H1 (cell line): ENCODE results near the gene CLPSL2. TPM values are rescaled to one million over a fixed set of nuclear protein-coding genes. Genes with fewer than 3 reads are reported as not detected.

ENCODE experiments used
- ASH2L ChIP-seq: fragments of 200-600, 300-600 bp; sonication (generic); IDR thresholded peaks from one replicate; pipeline ENCODE4 v1.7.1; 2017; ENCODE audit warnings: low read length
- BCL11A ChIP-seq, 2 experiments: IDR thresholded peaks; one replicate each; pipeline ENCODE4 v1.6.1; 2011; ENCODE audit warnings: low read depth in 2 of 2, low read length in 2 of 2, mild to moderate bottlenecking in 2 of 2
- CREB1 ChIP-seq: IDR thresholded peaks from 2 replicates; pipeline ENCODE4 v1.6.1; 2012; ENCODE audit warnings: inconsistent platforms
- CTBP2 ChIP-seq: IDR thresholded peaks from 2 replicates; pipeline ENCODE4 v1.7.0; 2011; ENCODE audit warnings: borderline replicate concordance, mild to moderate bottlenecking, moderate library complexity, mixed read lengths, low read length; ENCODE audit not compliant: insufficient read depth, insufficient read length
- EP300 ChIP-seq, 2 experiments: IDR thresholded peaks; 1 replicate in 1 of 2; 2 replicates in 1 of 2; pipeline ENCODE4 v1.6.1; 2011 to 2012; ENCODE audit warnings: low read depth in 2 of 2, low read length in 2 of 2, mild to moderate bottlenecking in 2 of 2, borderline replicate concordance in 1 of 2, inconsistent platforms in 1 of 2, moderate library complexity in 1 of 2
- EZH2 ChIP-seq: fragments of 200-600 bp; sonication (generic); IDR thresholded peaks from 2 replicates; pipeline ENCODE4 v1.7.1; 2012; ENCODE audit warnings: low read depth, mild to moderate bottlenecking, moderate library complexity, low read length, inconsistent platforms; ENCODE audit not compliant: severe bottlenecking
- GTF2F1 ChIP-seq: IDR thresholded peaks from 2 replicates; pipeline ENCODE4 v1.6.1; 2012; ENCODE audit warnings: low read depth, low read length, improper control_type of control experiment, borderline replicate concordance
- HDAC2 ChIP-seq, 2 experiments: fragments of 300-600 bp in 1 of 2; sonication (generic) in 1 of 2; IDR thresholded peaks; 2 replicates each; pipeline ENCODE4 v1.6.1; 2011 to 2012; ENCODE audit warnings: low read depth in 2 of 2, low read length in 2 of 2, mild to moderate bottlenecking in 2 of 2, moderate library complexity in 2 of 2, borderline replicate concordance in 1 of 2, inconsistent platforms in 1 of 2
- KDM4A ChIP-seq: IDR thresholded peaks from one replicate; pipeline ENCODE4 v1.7.1; 2012; ENCODE audit warnings: low read depth, mild to moderate bottlenecking, moderate library complexity, low read length, inconsistent platforms; ENCODE audit not compliant: severe bottlenecking
- NRF1 ChIP-seq: IDR thresholded peaks from 2 replicates; pipeline ENCODE4 v1.6.1; 2011; ENCODE audit warnings: mild to moderate bottlenecking, low read depth, low read length, improper control_type of control experiment
- POLR2AphosphoS5 ChIP-seq: IDR thresholded peaks from 2 replicates; pipeline ENCODE4 v1.6.1; 2011; ENCODE audit warnings: low read depth, low read length
- POU5F1 ChIP-seq: IDR thresholded peaks from 2 replicates; pipeline ENCODE4 v1.6.1; 2011; ENCODE audit warnings: low read depth, mild to moderate bottlenecking, low read length, moderate library complexity
- RAD21 ChIP-seq, 2 experiments: IDR thresholded peaks in 1 of 2; conservative IDR thresholded peaks in 1 of 2; 2 replicates each; pipeline ENCODE4 v1.6.1; 2011; ENCODE audit warnings: low read depth in 2 of 2, low read length in 2 of 2, improper control_type of control experiment in 1 of 2, inconsistent platforms in 1 of 2, mild to moderate bottlenecking in 1 of 2, moderate library complexity in 1 of 2
- RFX5 ChIP-seq: IDR thresholded peaks from 2 replicates; pipeline ENCODE4 v1.6.1; 2011; ENCODE audit warnings: low read depth, low read length, improper control_type of control experiment, borderline replicate concordance
- SIRT6 ChIP-seq: IDR thresholded peaks from one replicate; pipeline ENCODE4 v1.7.1; 2012; ENCODE audit warnings: low read length, inconsistent platforms
- TAF1 ChIP-seq: IDR thresholded peaks from 2 replicates; pipeline ENCODE4 v1.6.1; 2011; ENCODE audit warnings: mild to moderate bottlenecking, low read depth, low read length
- TAF7 ChIP-seq: optimal IDR thresholded peaks from 2 replicates; pipeline ENCODE3; 2011; ENCODE audit warnings: low read depth, mild to moderate bottlenecking, inconsistent platforms, low read length, moderate library complexity, borderline replicate concordance
- TCF12 ChIP-seq: IDR thresholded peaks from 2 replicates; pipeline ENCODE4 v1.6.1; 2011; ENCODE audit warnings: low read depth, mild to moderate bottlenecking, low read length
- TEAD4 ChIP-seq: IDR thresholded peaks from 2 replicates; pipeline ENCODE4 v1.6.1; 2012; ENCODE audit warnings: low read depth, low read length, inconsistent platforms, mixed read lengths
- YY1 ChIP-seq: IDR thresholded peaks from 2 replicates; pipeline ENCODE4 v1.6.1; 2011; ENCODE audit warnings: low read depth, mild to moderate bottlenecking, low read length
- polyA plus RNA-seq, 7 experiments: library from polyadenylated mRNA; depleted of rRNA in 3 of 7; stranded (reverse) in 5 of 7; unstranded in 2 of 7; fragments of >200 nt in 5 of 7; fragments of 200-250 nt in 2 of 7; gene quantifications; 1 replicate in 5 of 7; 2 replicates in 1 of 7; 4 replicates in 1 of 7; pipeline versions ENCODE4 v1.2.1 to v1.2.3, GENCODE V29; 2011 to 2013; ENCODE audit warnings: missing spikeins in 2 of 7, mixed read lengths in 2 of 7
- total RNA-seq: library from RNA; stranded (reverse); fragmentation: NEBNext Ultra II Directional; extraction: Animal tissue kit (Norgen Biotek cat#: 25700); gene quantifications from 2 replicates; pipeline ENCODE4 v1.2.1, GENCODE V29; 2021
- TF ChIP-seq, protein P1 (sequence below): IDR thresholded peaks from 2 replicates; pipeline ENCODE4 v1.6.1; 2012; ENCODE audit warnings: inconsistent platforms

The CLPSL2 gene
- total and polyA plus RNA-seq, 2 of the 8 experiments (the other 6 are each of a cell fraction or from before 2014, with no cell fraction given) = 1.4 to 3.4 TPM

GRCh38 chr6:35804996-35805736, 28.8 kb downstream of the CLPSL2 start, which contains the start of gene LHFPL5 (continued):
- TF ChIP-seq, protein P1, sequence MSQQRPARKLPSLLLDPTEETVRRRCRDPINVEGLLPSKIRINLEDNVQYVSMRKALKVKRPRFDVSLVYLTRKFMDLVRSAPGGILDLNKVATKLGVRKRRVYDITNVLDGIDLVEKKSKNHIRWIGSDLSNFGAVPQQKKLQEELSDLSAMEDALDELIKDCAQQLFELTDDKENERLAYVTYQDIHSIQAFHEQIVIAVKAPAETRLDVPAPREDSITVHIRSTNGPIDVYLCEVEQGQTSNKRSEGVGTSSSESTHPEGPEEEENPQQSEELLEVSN = no peak
- TF ChIP-seq RAD21 (IDR thresholded peaks at IDR 0.05 in 1 of 2, conservative IDR thresholded peaks at IDR 0.05 in 1 of 2; ENCODE audit: low read depth in 2 of 2, low read length in 2 of 2) = peak in 1 of 2 experiments; percentile 18; a peak in 1 of 4 replicates
- no peak for TF ChIP-seq YY1
- TF ChIP-seq TAF7 = no peak
- TF ChIP-seq GTF2F1 = no peak
- no peak for TF ChIP-seq BCL11A (IDR thresholded peaks at IDR 0.05; ENCODE audit: low read depth in 2 of 2, low read length in 2 of 2)
- TF ChIP-seq RFX5 = no peak
- TF ChIP-seq CTBP2 = no peak
- no peak for TF ChIP-seq NRF1
- TF ChIP-seq POU5F1 = no peak
- TF ChIP-seq CREB1 = no peak
- no peak for TF ChIP-seq EZH2
- TF ChIP-seq TAF1 = no peak
- no peak for TF ChIP-seq TCF12
- TF ChIP-seq POLR2AphosphoS5 = no peak
- TF ChIP-seq TEAD4 = 0 out of 2 replicates have a peak, but pooled peaks have one; percentile 14
- TF ChIP-seq SIRT6 = no peak
- peak; percentile 50 for TF ChIP-seq KDM4A
- 0 out of 4 replicates have a peak, but pooled peaks of 1 of the 2 experiments have one; percentile 66 for TF ChIP-seq HDAC2 (IDR thresholded peaks at IDR 0.05; ENCODE audit: borderline replicate concordance in 1 of 2, low read depth in 2 of 2, low read length in 2 of 2)
- no peak for TF ChIP-seq ASH2L
- no peak for TF ChIP-seq EP300 (IDR thresholded peaks at IDR 0.05; ENCODE audit: borderline replicate concordance in 1 of 2, low read depth in 2 of 2, low read length in 2 of 2)
